ENCODE data around the gene BHMT2. TPM values are rescaled to one million over a fixed set of nuclear protein-coding genes. Genes with fewer than 3 reads are reported as not detected.

BHMT2 gene
- 0.09 TPM in 2 replicates for total RNA-seq

GRCh38 chr5:79069488-79070349, at the start of gene BHMT2, which contains the start of gene DMGDH:
Gene BHMT2 (plus strand): TSS chr5:79069767. CDS start chr5:79069783, 16 bp downstream.
Gene DMGDH (minus strand): TSS chr5:79069674. CDS start chr5:79069620, 54 bp downstream.

GRCh38 chr5:79111387-79111959, 41.9 kb downstream of the BHMT2 start, which contains the start of gene BHMT:
Gene BHMT (plus strand): TSS chr5:79111809. CDS start chr5:79111886, 77 bp downstream.

Other genes with a start within 250 kb of the BHMT2 start
- gene ARSB, start 84.5 kb upstream of the BHMT2 start, total RNA-seq, result 7.1 and 10.3 TPM in 2 replicates
- gene DMGDH, start 93 bp upstream of the BHMT2 start, total RNA-seq, result under 0.01 TPM in 1 of 2 replicates, not detected in the other
- not detected in 2 replicates for gene BHMT, start 42.0 kb downstream of the BHMT2 start, total RNA-seq
- gene JMY, start 166.4 kb downstream of the BHMT2 start, total RNA-seq, result 7.1 and 7.9 TPM in 2 replicates

All from endothelial cell of coronary artery (primary cell).